GM23248 (cell line): Measurements from ENCODE around the gene PRAMEF10. TPM values are rescaled to one million over a fixed set of nuclear protein-coding genes. Genes with fewer than 3 reads are reported as not detected.
A peak's percentile ranks its signal among the peaks of the same experiment; 100 is the strongest.
"Not testable (repeated sequence)": the region's sequence is repeated elsewhere in the genome, so short reads cannot be mapped to it uniquely, and the experiment has no call there.

Experiments
- DNase-seq: peaks from one replicate; pipeline ENCODE4 v3.0.0-alpha.2; 2015
- H2AFZ ChIP-seq: fragments of 200-600 bp; sonication (generic); 2 replicates; pipeline ENCODE4 v1.6.1; 2016; ENCODE audit warnings: antibody characterized with exemption
- H3F3A ChIP-seq: fragments of 200-600 bp; sonication (generic); 2 replicates; pipeline ENCODE4 v1.6.1; 2016; ENCODE audit warnings: mild to moderate bottlenecking, antibody characterized with exemption, mixed run types; ENCODE audit not compliant: insufficient read depth
- H3K27ac ChIP-seq: fragments of 200-600 bp; sonication (generic); 2 replicates; pipeline ENCODE4 v1.5.1; 2016; ENCODE audit warnings: mild to moderate bottlenecking
- H3K27me3 ChIP-seq: fragments of 200-600 bp; sonication (generic); replicated peaks from 2 replicates; pipeline ENCODE4 v1.6.1; 2016; ENCODE audit warnings: mild to moderate bottlenecking; ENCODE audit not compliant: insufficient read depth
- H3K36me3 ChIP-seq: fragments of 200-600 bp; sonication (generic); 2 replicates; pipeline ENCODE4 v1.6.1; 2016; ENCODE audit warnings: low read depth, mild to moderate bottlenecking
- H3K4me1 ChIP-seq: fragments of 200-600 bp; sonication (generic); 2 replicates; pipeline ENCODE4 v1.6.1; 2016; ENCODE audit warnings: mild to moderate bottlenecking; ENCODE audit not compliant: insufficient read depth
- H3K4me2 ChIP-seq: fragments of 200-600 bp; sonication (generic); one replicate; pipeline ENCODE4 v1.6.1; 2016; ENCODE audit warnings: mild to moderate bottlenecking; ENCODE audit not compliant: unreplicated experiment
- H3K4me3 ChIP-seq: fragments of 200-600 bp; sonication (generic); 2 replicates; pipeline ENCODE4 v1.5.1; 2016; ENCODE audit warnings: mild to moderate bottlenecking
- H3K79me2 ChIP-seq: fragments of 200-600 bp; sonication (generic); 2 replicates; pipeline ENCODE4 v1.6.1; 2016; ENCODE audit warnings: mild to moderate bottlenecking; ENCODE audit not compliant: insufficient read depth
- H3K9ac ChIP-seq: fragments of 200-600 bp; sonication (generic); 2 replicates; pipeline ENCODE4 v1.6.1; 2016; ENCODE audit warnings: mild to moderate bottlenecking
- H3K9me2 ChIP-seq: fragments of 200-600 bp; sonication (generic); 2 replicates; pipeline ENCODE4 v1.6.1; 2016; ENCODE audit warnings: mixed run types, mild to moderate bottlenecking, moderate library complexity; ENCODE audit not compliant: insufficient read depth
- H3K9me3 ChIP-seq: fragments of 200-600 bp; sonication (generic); one replicate; pipeline ENCODE4 v1.6.1; 2017; ENCODE audit warnings: low read depth
- H4K20me1 ChIP-seq: fragments of 200-600 bp; sonication (generic); 2 replicates; pipeline ENCODE4 v1.6.0; 2016; ENCODE audit not compliant: insufficient read depth
- WGBS, 2 experiments: methylation state at CpG; one replicate each; pipeline ENCODE4 v1.1.6; 2015 to 2017; ENCODE audit warnings: low lambda C conversion rate in 2 of 2, low coverage in 1 of 2; ENCODE audit errors: missing lambda C conversion rate in 2 of 2; 5-methylcytosine and 5-hydroxymethylcytosine counted together
- in situ Hi-C: fragments of 300-500 bp; cut with MboI; formaldehyde crosslinking; loops from 2 replicates; pipeline ENCODE4 v1.15.0; 2020
- polyA plus RNA-seq: library from polyadenylated mRNA; unstranded; fragments of >200 nt; fragmentation: Nextera tagmentation; extraction: Ambion mirVana; gene quantifications from 2 replicates; pipeline ENCODE4 v1.2.1, GENCODE V29; 2016
- total RNA-seq: library from RNA; depleted of rRNA; stranded (reverse); fragments of >200 nt; shearing (Covaris generic); gene quantifications from 2 replicates; pipeline ENCODE4 v1.2.3, GENCODE V29; 2014; rRNA removed

Gene PRAMEF10, protein sequence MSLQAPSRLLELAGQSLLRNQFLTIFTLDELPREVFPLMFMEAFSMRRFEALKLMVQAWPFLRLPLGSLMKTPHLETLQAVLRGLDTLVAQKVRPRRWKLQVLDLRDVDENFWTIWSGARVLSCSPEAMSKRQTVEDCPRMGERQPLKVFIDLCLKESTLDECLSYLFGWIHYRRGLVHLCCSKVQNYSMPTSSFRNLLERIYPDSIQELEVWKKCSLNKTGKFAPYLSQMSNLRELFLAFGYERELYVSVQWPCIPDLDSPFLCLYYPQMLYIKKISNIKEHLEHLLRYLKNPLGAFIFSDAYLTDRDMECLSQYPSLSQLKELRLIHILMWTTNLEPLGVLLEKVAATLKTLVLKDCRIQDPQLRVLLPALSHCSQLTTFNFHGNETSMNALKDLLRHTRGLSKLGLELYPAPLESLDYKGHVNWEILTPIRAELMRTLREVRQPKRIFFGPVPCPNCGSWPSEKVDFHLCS
- not detected in 2 replicates for total RNA-seq
- polyA plus RNA-seq, result not detected in 2 replicates

DNA sequence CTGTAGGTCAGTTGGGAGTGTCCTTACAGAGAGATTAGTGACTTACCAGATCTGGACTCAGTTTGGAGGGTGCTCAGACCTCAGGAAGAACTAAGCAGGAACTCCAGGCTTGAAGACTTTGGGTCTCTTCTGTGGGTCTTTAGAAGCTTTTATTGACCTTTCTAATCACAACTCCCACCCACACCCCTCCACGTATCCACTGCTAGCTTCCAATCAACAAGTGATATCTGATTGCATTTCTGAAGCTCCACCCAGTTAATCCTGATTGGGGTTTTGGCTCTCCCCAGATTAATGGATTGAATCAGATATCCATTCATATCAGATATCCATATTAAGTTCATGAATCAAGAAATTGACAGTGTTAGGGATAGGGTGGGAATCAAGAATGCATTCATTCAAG, at the start of gene PRAMEF10:
Gene PRAMEF10, minus strand, starts transcription at position 101 of the 400 bp plus-strand sequence. CDS start 2,423 bp downstream, outside the sequence.
- H3K27me3 ChIP-seq, H3K4me1 ChIP-seq, H3K9me2 ChIP-seq, H3F3A ChIP-seq, in situ Hi-C loops, H3K27ac ChIP-seq, H3K9ac ChIP-seq, H3K4me3 ChIP-seq, H2AFZ ChIP-seq, DNase-seq, H3K79me2 ChIP-seq, H3K9me3 ChIP-seq, H3K36me3 ChIP-seq, H3K4me2 ChIP-seq, H4K20me1 ChIP-seq: not testable (repeated sequence)
- WGBS, 2 experiments, result 0% methylated on average over 1 of the region's 1 CpG; no CpG with 5 or more reads in 1 of the 2 experiments

DNA sequence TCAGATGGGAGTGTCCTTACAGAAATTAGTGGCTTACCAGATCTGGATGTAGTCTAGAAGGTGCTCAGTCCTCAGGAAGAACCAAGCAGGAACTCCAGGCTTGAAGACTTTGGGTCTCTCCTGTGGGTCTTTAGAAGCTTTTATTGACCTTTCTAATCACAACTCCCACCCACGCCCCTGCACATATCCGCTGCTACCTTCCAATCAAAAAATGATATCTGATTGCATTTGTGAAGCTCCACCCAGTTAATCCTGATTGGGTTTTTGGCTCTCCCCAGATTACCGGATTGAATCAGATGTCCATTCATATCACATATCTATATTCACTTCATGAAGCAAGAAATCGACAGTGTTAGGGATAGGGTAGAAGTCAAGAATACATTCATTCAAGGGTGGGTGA, 49.4 kb upstream of the PRAMEF10 start, which contains the start of gene PRAMEF6:
Gene PRAMEF6, minus strand, starts transcription at position 101 of the 400 bp plus-strand sequence. CDS start 5,062 bp downstream, outside the sequence.
- H2AFZ ChIP-seq, H3K4me2 ChIP-seq, DNase-seq, H4K20me1 ChIP-seq, H3F3A ChIP-seq, H3K27ac ChIP-seq, H3K4me3 ChIP-seq, H3K9ac ChIP-seq, H3K9me3 ChIP-seq, H3K79me2 ChIP-seq, H3K36me3 ChIP-seq, H3K4me1 ChIP-seq, H3K9me2 ChIP-seq, in situ Hi-C loops, H3K27me3 ChIP-seq: not testable (repeated sequence)
- 16 to 26% methylated on average over 4 of the region's 4 CpGs for WGBS, 2 experiments

DNA sequence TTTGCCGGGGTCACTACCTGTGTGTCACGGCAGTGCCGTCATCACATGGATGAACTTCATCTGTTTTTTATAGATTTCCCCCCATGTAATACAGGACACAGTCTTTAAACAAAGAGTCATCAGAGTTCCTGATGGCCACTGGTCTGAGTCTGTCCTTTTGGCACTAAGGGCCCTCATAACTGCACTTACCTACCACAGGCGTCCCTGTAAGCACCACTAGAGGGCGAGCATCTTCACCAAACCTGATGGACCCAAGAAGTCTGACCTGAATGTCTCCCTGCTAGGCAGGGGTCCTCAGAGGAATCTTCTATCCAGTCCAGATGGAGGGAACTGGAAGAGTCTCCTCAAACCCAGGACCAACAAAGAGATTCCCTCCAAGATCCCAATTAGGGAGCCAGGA, 26.3 kb upstream of the PRAMEF10 start:
- H3K9me2 ChIP-seq, H4K20me1 ChIP-seq, in situ Hi-C loops, H3K79me2 ChIP-seq, H2AFZ ChIP-seq, DNase-seq, H3K4me2 ChIP-seq, H3K9ac ChIP-seq, H3K27ac ChIP-seq, H3K9me3 ChIP-seq, H3K27me3 ChIP-seq, H3K4me3 ChIP-seq, H3F3A ChIP-seq, H3K4me1 ChIP-seq, H3K36me3 ChIP-seq: not testable (repeated sequence)
- WGBS, 2 experiments, result 44 to 46% methylated on average over 4 of the region's 5 CpGs

DNA sequence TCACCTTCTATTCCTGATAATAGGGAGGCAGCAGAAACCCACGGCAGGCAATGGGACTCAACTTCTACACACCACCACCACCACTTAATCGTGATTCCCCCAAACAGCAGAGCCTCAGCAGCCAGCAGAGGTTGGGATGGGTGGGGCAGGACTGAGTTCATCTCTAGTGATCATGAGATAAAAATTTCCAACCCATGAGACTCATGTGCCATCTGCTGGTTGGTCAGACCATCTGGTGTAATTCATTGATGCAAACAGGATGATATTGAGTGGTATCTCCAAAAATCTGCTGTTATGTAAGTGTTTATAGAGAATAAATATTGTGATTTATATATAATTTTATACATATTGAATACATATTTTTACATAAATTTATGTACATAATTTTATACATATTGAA, 23.7 kb upstream of the PRAMEF10 start:
- H3K4me1 ChIP-seq, H3K9ac ChIP-seq, H3K4me3 ChIP-seq, H3F3A ChIP-seq, H3K4me2 ChIP-seq, in situ Hi-C loops, H3K27ac ChIP-seq, H4K20me1 ChIP-seq, H3K79me2 ChIP-seq, H3K9me3 ChIP-seq, H3K27me3 ChIP-seq, H2AFZ ChIP-seq, H3K36me3 ChIP-seq, H3K9me2 ChIP-seq: not testable (repeated sequence)
- peak; percentile 3 for DNase-seq
- 51 to 56% methylated on average over 2 of the region's 2 CpGs for WGBS, 2 experiments

DNA sequence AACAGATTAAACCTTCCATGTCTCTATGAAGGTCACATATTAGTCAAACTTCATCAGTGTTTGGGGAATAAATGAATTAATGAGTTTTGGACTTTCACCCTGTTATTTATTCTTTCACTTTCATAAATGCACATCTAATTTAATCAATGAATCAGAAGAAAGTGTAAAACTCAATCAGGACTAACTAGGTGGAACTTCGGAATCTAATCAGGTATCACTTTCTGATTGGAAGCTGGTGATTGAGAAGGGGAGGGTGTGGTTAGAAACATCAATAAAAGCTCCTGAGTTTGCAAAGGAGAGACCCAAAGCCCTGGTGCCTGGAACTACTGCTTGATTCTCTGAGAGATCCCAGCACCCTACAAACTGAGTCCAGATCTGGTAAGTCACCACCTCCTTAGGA, 18.2 kb upstream of the PRAMEF10 start, which contains the start of gene PRAMEF7:
Gene PRAMEF7, plus strand, starts transcription at position 301 of the 400 bp plus-strand sequence. CDS start 1,083 bp downstream, outside the sequence.
- H4K20me1 ChIP-seq, H3K9ac ChIP-seq, H3K4me1 ChIP-seq, H3K36me3 ChIP-seq, H3K79me2 ChIP-seq, H3K27ac ChIP-seq, in situ Hi-C loops, H3K9me2 ChIP-seq, H3K4me2 ChIP-seq, H3F3A ChIP-seq, H3K9me3 ChIP-seq, DNase-seq, H3K27me3 ChIP-seq, H2AFZ ChIP-seq, H3K4me3 ChIP-seq: not testable (repeated sequence)
- WGBS, 2 experiments, result no CpG with 5 or more reads among the region's 1 CpG

- 35 to 39% methylated on average over 4 of the region's 5 CpGs for WGBS, 2 experiments
- H3K9me2 ChIP-seq, H3K27ac ChIP-seq, H3K4me3 ChIP-seq, H3K4me1 ChIP-seq, in situ Hi-C loops, H3K4me2 ChIP-seq, H3K79me2 ChIP-seq, H3F3A ChIP-seq, H3K36me3 ChIP-seq, H3K27me3 ChIP-seq, H3K9me3 ChIP-seq, H4K20me1 ChIP-seq, DNase-seq, H3K9ac ChIP-seq, H2AFZ ChIP-seq: not testable (repeated sequence)
Observed at GRCh38 chr1:12903793-12904572, 5.9 kb upstream of the PRAMEF10 start.

- H3K4me2 ChIP-seq, result not testable (repeated sequence)
Observed at GRCh38 chr1:12899186-12899585, 1.1 kb upstream of the PRAMEF10 start.

More at GRCh38 chr1:12899186-12899585, 1.1 kb upstream of the PRAMEF10 start:
- H3K36me3 ChIP-seq, H4K20me1 ChIP-seq, H3K9me2 ChIP-seq, H2AFZ ChIP-seq, H3K4me1 ChIP-seq, H3F3A ChIP-seq, H3K27ac ChIP-seq, H3K4me3 ChIP-seq, DNase-seq, H3K27me3 ChIP-seq, H3K79me2 ChIP-seq, in situ Hi-C loops, H3K9me3 ChIP-seq, H3K9ac ChIP-seq: not testable (repeated sequence)
